ENCODE measurements around the gene CUZD1. TPM values are rescaled to one million over a fixed set of nuclear protein-coding genes. Genes with fewer than 3 reads are reported as not detected.

The CUZD1 gene
- total and polyA plus RNA-seq, 9 of the 15 experiments (the other 6 are each of a cell fraction or from before 2014, with no cell fraction given): 0.51 to 1.7 (median 1.1) TPM

- H3K4me2 ChIP-seq (ENCODE audit: insufficient read depth, low read length): no peak overlapping the region
- ChIA-PET CTCF (ENCODE audit: low intra/inter-chr PET ratio) (no interaction called here), POLR2A (no interaction called here)
- intact Hi-C loops (cut with micrococcal nuclease): no loop called here
- no peak overlapping the region for H3K4me3 ChIP-seq
- H3K27ac ChIP-seq (ENCODE audit: extremely low read depth, low read depth, low read length): no peak overlapping the region
- ATAC-seq (no peak), DNase-seq (ENCODE audit: extremely low read depth in 1 of 4, low spot score in 3 of 4) (no peak), FAIRE-seq (no peak)
- 93% methylated on average over 2 of the region's 2 CpGs for WGBS (ENCODE audit: insufficient coverage, low coverage, missing lambda C conversion rate)
- in situ Hi-C loops (cut with MboI): no loop called here
- H3K9me3 ChIP-seq (replicated peaks; ENCODE audit: control insufficient read depth, insufficient read depth, low read depth, low read length): no peaks in the 10 kb centered on the region
- no peak overlapping the region for H3K9ac ChIP-seq (ENCODE audit: insufficient read depth in 1 of 2, low read depth in 2 of 2, low read length in 2 of 2)
- no peaks in the 10 kb centered on the region for H3K9me1 ChIP-seq (ENCODE audit: control insufficient read depth, insufficient read depth, low read length)
- H2AFZ ChIP-seq (ENCODE audit: low read depth, low read length): no peak overlapping the region
- peaks cover 35% of the 10 kb centered on the region; the same call in 2 of the 3 replicates for H3K36me3 ChIP-seq (ENCODE audit: control insufficient read depth, insufficient read depth, low read length)
- no peaks in the 10 kb centered on the region; a peak in 1 of 5 replicates for H3K4me1 ChIP-seq (replicated peaks in 1 of 2; ENCODE audit: control insufficient read depth in 2 of 2, insufficient read depth in 2 of 2, low read length in 2 of 2)
- BruUV-seq (replicated peaks): no TSS peak
- no peaks in the 10 kb centered on the region for H3K79me2 ChIP-seq (ENCODE audit: control insufficient read depth, insufficient read depth, low read length)
- H3K27me3 ChIP-seq (ENCODE audit: control insufficient read depth in 2 of 2, insufficient read depth in 2 of 2, low read length in 2 of 2): no peaks in the 10 kb centered on the region
- H4K20me1 ChIP-seq (replicated peaks; ENCODE audit: control insufficient read depth, insufficient read depth, low read length): no peaks in the 10 kb centered on the region
- no peak for TF ChIP-seq ARHGAP35 (IDR thresholded peaks at IDR 0.05; ENCODE audit: partially characterized antibody)
- no peak for TF ChIP-seq ZNF212 (CRISPR knock-in tag; IDR thresholded peaks at IDR 0.05)
- TF ChIP-seq FOXJ3 (CRISPR knock-in tag; IDR thresholded peaks at IDR 0.05): no peak
- TF ChIP-seq ZHX1 (conservative IDR thresholded peaks at IDR 0.05; ENCODE audit: low read length): no peak
- no peak for TF ChIP-seq SNRNP70 (optimal IDR thresholded peaks at IDR 0.05; ENCODE audit: low read depth, low read length)
- TF ChIP-seq ZNF395 (CRISPR knock-in tag; IDR thresholded peaks at IDR 0.05): no peak
- no peak for TF ChIP-seq ZNF512 (tag; IDR thresholded peaks at IDR 0.05)
- no peak for TF ChIP-seq NCOA1 (IDR thresholded peaks at IDR 0.05; ENCODE audit: low read depth)
- no peak for TF ChIP-seq NBN (IDR thresholded peaks at IDR 0.05; ENCODE audit: low read depth)
- no peak for TF ChIP-seq NCOR1 (IDR thresholded peaks at IDR 0.05)
- TF ChIP-seq HNRNPLL (IDR thresholded peaks at IDR 0.05; ENCODE audit: low read depth, low read length, poor library complexity, severe bottlenecking): no peak
Measured at GRCh38 chr10:122849090-122849489, 3.4 kb upstream of the CUZD1 start.
